SK-N-SH (cell line): Measurements from ENCODE around the gene CD72.
A peak's percentile ranks its signal among the peaks of the same experiment; 100 is the strongest.

Experiments
- EP300 ChIP-seq, 2 experiments: IDR thresholded peaks; 2 replicates each; pipeline versions ENCODE4 v1.4.0 to v1.6.1; 2012; ENCODE audit warnings: borderline replicate concordance in 1 of 2, low read depth in 1 of 2, low read length in 1 of 2
- FOXM1 ChIP-seq: IDR thresholded peaks from 2 replicates; pipeline ENCODE4 v1.4.0; 2012; ENCODE audit warnings: low read depth, mild to moderate bottlenecking
- MXI1 ChIP-seq: IDR thresholded peaks from 2 replicates; pipeline ENCODE4 v1.6.1; 2012; ENCODE audit warnings: mild to moderate bottlenecking, low read depth, low read length, improper control_type of control experiment
- POLR2AphosphoS5 ChIP-seq: IDR thresholded peaks from 2 replicates; pipeline ENCODE4 v1.6.1; 2012; ENCODE audit warnings: low read depth, low read length
- SIN3A ChIP-seq: IDR thresholded peaks from 2 replicates; pipeline ENCODE4 v1.6.1; 2012; ENCODE audit warnings: low read depth, mild to moderate bottlenecking, low read length, moderate library complexity, borderline replicate concordance
- YY1 ChIP-seq: IDR thresholded peaks from 2 replicates; pipeline ENCODE4 v1.4.0; 2012; ENCODE audit warnings: low read depth, mild to moderate bottlenecking
- TF ChIP-seq, protein P1 (sequence below): IDR thresholded peaks from 2 replicates; pipeline ENCODE4 v1.6.1; 2012; ENCODE audit warnings: mild to moderate bottlenecking, low read depth, low read length, moderate library complexity
- TF ChIP-seq, protein P2 (sequence below): fragments of 200-600 bp; sonication (generic); IDR thresholded peaks from 2 replicates; pipeline ENCODE4 v1.6.1; 2017; ENCODE audit warnings: antibody characterized with exemption, mild to moderate bottlenecking, moderate library complexity

DNA sequence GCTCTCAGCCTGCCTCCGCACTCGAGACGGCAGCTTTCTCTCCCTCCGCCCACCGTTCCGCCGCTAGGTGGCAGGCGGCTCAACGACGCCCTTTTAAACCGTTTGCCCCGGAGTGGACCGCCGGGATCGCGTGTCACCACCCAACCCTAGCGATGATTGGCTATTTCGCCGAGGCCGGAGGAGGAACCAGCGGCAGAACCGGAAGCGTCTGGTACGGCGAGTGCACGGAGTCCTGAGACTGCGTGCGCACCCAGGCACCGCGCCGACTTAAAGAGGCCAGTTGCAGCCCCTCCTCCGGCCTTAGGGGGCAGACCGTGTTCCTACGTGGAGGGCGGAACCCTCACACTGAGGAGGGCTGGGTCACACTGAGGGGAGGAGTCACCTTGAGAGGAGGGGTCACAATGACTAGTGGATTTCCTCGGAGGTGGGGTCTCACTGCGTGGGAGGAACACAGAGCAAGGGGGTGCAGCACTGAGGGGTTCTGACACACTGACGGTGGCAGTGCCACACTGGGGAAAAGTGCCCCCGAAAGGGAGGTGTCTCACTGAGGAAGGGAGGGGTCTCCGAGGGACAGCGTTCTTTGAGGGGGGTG lies 14.1 kb downstream of the CD72 start:
- TF ChIP-seq POLR2AphosphoS5 (peak; percentile 85), EP300 (IDR thresholded peaks at IDR 0.05; ENCODE audit: borderline replicate concordance in 1 of 2, low read depth in 1 of 2, low read length in 1 of 2) (no peak), MXI1 (peak; percentile 65; the same call in 1 of the 2 replicates), YY1 (no peak), SIN3A (0 out of 2 replicates have a peak, but pooled peaks have one; percentile 56), FOXM1 (no peak)
- TF ChIP-seq, protein P1, sequence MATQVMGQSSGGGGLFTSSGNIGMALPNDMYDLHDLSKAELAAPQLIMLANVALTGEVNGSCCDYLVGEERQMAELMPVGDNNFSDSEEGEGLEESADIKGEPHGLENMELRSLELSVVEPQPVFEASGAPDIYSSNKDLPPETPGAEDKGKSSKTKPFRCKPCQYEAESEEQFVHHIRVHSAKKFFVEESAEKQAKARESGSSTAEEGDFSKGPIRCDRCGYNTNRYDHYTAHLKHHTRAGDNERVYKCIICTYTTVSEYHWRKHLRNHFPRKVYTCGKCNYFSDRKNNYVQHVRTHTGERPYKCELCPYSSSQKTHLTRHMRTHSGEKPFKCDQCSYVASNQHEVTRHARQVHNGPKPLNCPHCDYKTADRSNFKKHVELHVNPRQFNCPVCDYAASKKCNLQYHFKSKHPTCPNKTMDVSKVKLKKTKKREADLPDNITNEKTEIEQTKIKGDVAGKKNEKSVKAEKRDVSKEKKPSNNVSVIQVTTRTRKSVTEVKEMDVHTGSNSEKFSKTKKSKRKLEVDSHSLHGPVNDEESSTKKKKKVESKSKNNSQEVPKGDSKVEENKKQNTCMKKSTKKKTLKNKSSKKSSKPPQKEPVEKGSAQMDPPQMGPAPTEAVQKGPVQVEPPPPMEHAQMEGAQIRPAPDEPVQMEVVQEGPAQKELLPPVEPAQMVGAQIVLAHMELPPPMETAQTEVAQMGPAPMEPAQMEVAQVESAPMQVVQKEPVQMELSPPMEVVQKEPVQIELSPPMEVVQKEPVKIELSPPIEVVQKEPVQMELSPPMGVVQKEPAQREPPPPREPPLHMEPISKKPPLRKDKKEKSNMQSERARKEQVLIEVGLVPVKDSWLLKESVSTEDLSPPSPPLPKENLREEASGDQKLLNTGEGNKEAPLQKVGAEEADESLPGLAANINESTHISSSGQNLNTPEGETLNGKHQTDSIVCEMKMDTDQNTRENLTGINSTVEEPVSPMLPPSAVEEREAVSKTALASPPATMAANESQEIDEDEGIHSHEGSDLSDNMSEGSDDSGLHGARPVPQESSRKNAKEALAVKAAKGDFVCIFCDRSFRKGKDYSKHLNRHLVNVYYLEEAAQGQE: peak; percentile 65; the same call in 1 of the 2 replicates
- TF ChIP-seq, protein P2, sequence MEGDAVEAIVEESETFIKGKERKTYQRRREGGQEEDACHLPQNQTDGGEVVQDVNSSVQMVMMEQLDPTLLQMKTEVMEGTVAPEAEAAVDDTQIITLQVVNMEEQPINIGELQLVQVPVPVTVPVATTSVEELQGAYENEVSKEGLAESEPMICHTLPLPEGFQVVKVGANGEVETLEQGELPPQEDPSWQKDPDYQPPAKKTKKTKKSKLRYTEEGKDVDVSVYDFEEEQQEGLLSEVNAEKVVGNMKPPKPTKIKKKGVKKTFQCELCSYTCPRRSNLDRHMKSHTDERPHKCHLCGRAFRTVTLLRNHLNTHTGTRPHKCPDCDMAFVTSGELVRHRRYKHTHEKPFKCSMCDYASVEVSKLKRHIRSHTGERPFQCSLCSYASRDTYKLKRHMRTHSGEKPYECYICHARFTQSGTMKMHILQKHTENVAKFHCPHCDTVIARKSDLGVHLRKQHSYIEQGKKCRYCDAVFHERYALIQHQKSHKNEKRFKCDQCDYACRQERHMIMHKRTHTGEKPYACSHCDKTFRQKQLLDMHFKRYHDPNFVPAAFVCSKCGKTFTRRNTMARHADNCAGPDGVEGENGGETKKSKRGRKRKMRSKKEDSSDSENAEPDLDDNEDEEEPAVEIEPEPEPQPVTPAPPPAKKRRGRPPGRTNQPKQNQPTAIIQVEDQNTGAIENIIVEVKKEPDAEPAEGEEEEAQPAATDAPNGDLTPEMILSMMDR: peak; percentile 93
